Smooth muscle cell (in vitro differentiated cells): Measurements from ENCODE around the gene RASSF10. TPM values are rescaled to one million over a fixed set of nuclear protein-coding genes. Genes with fewer than 3 reads are reported as not detected.

ENCODE experiments used
- DNase-seq: peaks from one replicate; lab custom pipeline; 2025; ENCODE audit not compliant: unreplicated experiment; lab: John Stamatoyannopoulos, UW
- H2AFZ ChIP-seq: fragments of 200-600 bp; sonication (generic); 2 replicates; pipeline ENCODE4 v1.6.0; 2016; ENCODE audit warnings: antibody characterized with exemption, low read depth, mild to moderate bottlenecking
- H3F3A ChIP-seq: fragments of 200-600 bp; sonication (generic); 2 replicates; pipeline ENCODE4 v1.6.0; 2017; ENCODE audit warnings: antibody characterized with exemption, low read depth
- H3K27ac ChIP-seq: fragments of 200-600 bp; sonication (generic); 2 replicates; pipeline ENCODE4 v1.5.1; 2016; ENCODE audit warnings: low read depth, mild to moderate bottlenecking
- H3K27me3 ChIP-seq: fragments of 200-600 bp; sonication (generic); 2 replicates; pipeline ENCODE4 v1.6.1; 2016; ENCODE audit warnings: low read depth, mild to moderate bottlenecking
- H3K36me3 ChIP-seq: fragments of 200-600 bp; sonication (generic); 2 replicates; pipeline ENCODE4 v1.5.1; 2016; ENCODE audit warnings: low read depth
- H3K4me1 ChIP-seq: fragments of 200-600 bp; sonication (generic); 2 replicates; pipeline ENCODE4 v1.5.1; 2016; ENCODE audit warnings: low read depth
- H3K4me2 ChIP-seq: fragments of 200-600 bp; sonication (generic); 2 replicates; pipeline ENCODE4 v1.6.0; 2016; ENCODE audit warnings: mild to moderate bottlenecking
- H3K4me3 ChIP-seq: fragments of 200-600 bp; sonication (generic); 2 replicates; pipeline ENCODE4 v1.5.1; 2016; ENCODE audit warnings: mild to moderate bottlenecking
- H3K79me2 ChIP-seq: fragments of 200-600 bp; sonication (generic); 2 replicates; pipeline ENCODE4 v1.6.0; 2016; ENCODE audit warnings: low read depth, mild to moderate bottlenecking
- H3K9ac ChIP-seq: fragments of 200-600 bp; sonication (generic); 2 replicates; pipeline ENCODE4 v1.6.0; 2016; ENCODE audit warnings: low read depth
- H3K9me3 ChIP-seq: fragments of 200-600 bp; sonication (generic); replicated peaks from 2 replicates; pipeline ENCODE4 v1.5.1; 2016; ENCODE audit warnings: low read depth
- H4K20me1 ChIP-seq: fragments of 200-600 bp; sonication (generic); 2 replicates; pipeline ENCODE4 v1.6.0; 2016; ENCODE audit warnings: low read depth
- WGBS: methylation state at CpG from one replicate; pipeline ENCODE4 v1.1.7; 2016; ENCODE audit warnings: low lambda C conversion rate; 5-methylcytosine and 5-hydroxymethylcytosine counted together
- polyA plus RNA-seq: library from polyadenylated mRNA; unstranded; fragments of >200 nt; fragmentation: Nextera tagmentation; extraction: Ambion mirVana; gene quantifications from 2 replicates; pipeline ENCODE4 v1.2.1, GENCODE V29; 2016
- total RNA-seq: library from RNA; depleted of rRNA; stranded (reverse); fragments of >200 nt; gene quantifications from 2 replicates; pipeline ENCODE4 v1.2.3, GENCODE V29; 2014
- TF ChIP-seq, protein P1 (sequence below): fragments of 200-600 bp; sonication (generic); IDR thresholded peaks from 2 replicates; pipeline ENCODE4 v1.5.1; 2017; ENCODE audit warnings: borderline replicate concordance, mild to moderate bottlenecking, antibody characterized with exemption; ENCODE audit not compliant: insufficient read depth, poor library complexity, severe bottlenecking

RASSF10 gene
- total and polyA plus RNA-seq, 2 experiments from 2014 or later, result 2.2 TPM; not detected in 1

DNA sequence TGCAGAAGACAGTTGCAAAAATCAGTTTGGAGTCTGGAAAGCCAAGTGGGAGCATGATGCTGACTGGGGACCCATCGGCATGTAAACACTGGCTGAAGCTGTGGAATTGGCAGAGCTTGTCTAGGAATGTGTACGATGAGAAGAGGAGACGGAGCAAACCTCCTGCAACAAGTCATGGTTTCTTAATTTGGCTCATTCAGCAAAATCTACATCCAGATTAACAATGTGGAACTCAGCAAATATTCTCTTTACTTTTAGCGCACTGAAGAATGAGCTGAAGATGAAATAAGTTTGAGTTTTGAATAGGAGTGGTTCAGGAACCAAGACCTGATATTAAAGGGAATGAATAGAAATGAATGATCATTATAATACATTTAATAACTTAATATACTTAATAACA is 26.6 kb downstream of the RASSF10 start:
- no peaks in the 10 kb centered on the region for H4K20me1 ChIP-seq
- no peak overlapping the region for H3K9ac ChIP-seq
- TF ChIP-seq, protein P1, sequence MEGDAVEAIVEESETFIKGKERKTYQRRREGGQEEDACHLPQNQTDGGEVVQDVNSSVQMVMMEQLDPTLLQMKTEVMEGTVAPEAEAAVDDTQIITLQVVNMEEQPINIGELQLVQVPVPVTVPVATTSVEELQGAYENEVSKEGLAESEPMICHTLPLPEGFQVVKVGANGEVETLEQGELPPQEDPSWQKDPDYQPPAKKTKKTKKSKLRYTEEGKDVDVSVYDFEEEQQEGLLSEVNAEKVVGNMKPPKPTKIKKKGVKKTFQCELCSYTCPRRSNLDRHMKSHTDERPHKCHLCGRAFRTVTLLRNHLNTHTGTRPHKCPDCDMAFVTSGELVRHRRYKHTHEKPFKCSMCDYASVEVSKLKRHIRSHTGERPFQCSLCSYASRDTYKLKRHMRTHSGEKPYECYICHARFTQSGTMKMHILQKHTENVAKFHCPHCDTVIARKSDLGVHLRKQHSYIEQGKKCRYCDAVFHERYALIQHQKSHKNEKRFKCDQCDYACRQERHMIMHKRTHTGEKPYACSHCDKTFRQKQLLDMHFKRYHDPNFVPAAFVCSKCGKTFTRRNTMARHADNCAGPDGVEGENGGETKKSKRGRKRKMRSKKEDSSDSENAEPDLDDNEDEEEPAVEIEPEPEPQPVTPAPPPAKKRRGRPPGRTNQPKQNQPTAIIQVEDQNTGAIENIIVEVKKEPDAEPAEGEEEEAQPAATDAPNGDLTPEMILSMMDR, result no peak
- no peaks in the 10 kb centered on the region for H3K79me2 ChIP-seq
- H3K4me2 ChIP-seq, result no peak overlapping the region
- H3F3A ChIP-seq, result no peaks in the 10 kb centered on the region
- DNase-seq, result no peak
- H3K9me3 ChIP-seq, result no peaks in the 10 kb centered on the region
- no peak overlapping the region for H2AFZ ChIP-seq
- H3K36me3 ChIP-seq, result no peaks in the 10 kb centered on the region
- H3K4me1 ChIP-seq, result no peaks in the 10 kb centered on the region
- H3K4me3 ChIP-seq, result no peak overlapping the region
- 88% methylated on average over 4 of the region's 4 CpGs for WGBS
- no peak overlapping the region for H3K27ac ChIP-seq
- H3K27me3 ChIP-seq, result peaks cover 22% of the 10 kb centered on the region

DNA sequence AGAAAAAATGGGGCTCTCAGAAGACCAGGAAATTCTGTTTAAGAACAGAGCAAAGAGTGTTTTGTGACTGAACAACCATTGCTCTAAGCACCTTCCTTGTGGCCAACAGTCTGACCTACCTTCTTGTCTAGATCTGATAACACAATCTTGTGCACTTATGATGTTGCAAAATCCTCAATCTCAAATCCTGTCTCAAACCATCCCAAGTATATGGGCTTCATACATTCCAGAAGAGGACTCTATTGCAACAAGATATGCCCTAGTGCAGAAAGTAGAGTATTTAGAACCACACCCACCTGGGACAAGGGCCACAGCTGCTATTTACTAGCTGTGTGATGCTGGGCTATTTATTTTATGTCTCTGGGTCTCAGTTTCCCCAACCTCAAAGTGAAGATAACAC is 27.1 kb downstream of the RASSF10 start:
- Histone ChIP-seq H3F3A (no peaks in the 10 kb centered on the region), H3K4me3 (no peak overlapping the region), H3K27ac (no peak overlapping the region), H4K20me1 (no peaks in the 10 kb centered on the region), H3K4me2 (no peak overlapping the region), H3K36me3 (no peaks in the 10 kb centered on the region), H3K9me3 (no peaks in the 10 kb centered on the region), H3K27me3 (peaks cover 22% of the 10 kb centered on the region), H3K4me1 (no peaks in the 10 kb centered on the region), H3K9ac (no peak overlapping the region), H2AFZ (no peak overlapping the region), H3K79me2 (no peaks in the 10 kb centered on the region)
- TF ChIP-seq, protein P1, result no peak
- DNase-seq, result no peak

DNA sequence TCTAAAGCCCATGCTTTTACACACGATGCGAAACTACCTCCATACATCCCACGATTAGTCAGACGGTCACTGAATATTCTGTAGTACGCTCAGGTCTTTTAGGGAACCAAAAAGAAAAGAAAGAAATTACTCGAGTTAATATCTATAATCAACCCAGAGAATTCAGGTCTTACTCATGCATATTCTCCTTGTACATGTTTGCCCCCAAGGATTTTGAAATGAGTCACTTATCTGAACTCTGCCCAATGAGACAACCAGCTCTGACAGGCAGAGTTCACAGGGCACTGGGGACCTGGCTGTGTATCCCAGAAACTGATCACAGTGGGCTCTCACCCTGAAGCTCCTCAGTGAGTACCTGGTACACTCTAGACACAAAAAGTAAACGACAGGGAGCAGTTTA is 29.2 kb downstream of the RASSF10 start:
- TF ChIP-seq, protein P1, result no peak
- Histone ChIP-seq H3K4me2 (no peak overlapping the region), H4K20me1 (no peaks in the 10 kb centered on the region), H3K36me3 (no peaks in the 10 kb centered on the region), H3K27me3 (peaks cover 22% of the 10 kb centered on the region), H3K4me3 (no peak overlapping the region), H3K79me2 (no peaks in the 10 kb centered on the region), H3K4me1 (no peaks in the 10 kb centered on the region), H3K9ac (no peak overlapping the region), H3F3A (no peaks in the 10 kb centered on the region), H3K9me3 (no peaks in the 10 kb centered on the region), H2AFZ (no peak overlapping the region), H3K27ac (no peak overlapping the region)
- DNase-seq, result no peak
- whole genome bisulfite sequencing, result 87% methylated on average over 7 of the region's 7 CpGs

DNA sequence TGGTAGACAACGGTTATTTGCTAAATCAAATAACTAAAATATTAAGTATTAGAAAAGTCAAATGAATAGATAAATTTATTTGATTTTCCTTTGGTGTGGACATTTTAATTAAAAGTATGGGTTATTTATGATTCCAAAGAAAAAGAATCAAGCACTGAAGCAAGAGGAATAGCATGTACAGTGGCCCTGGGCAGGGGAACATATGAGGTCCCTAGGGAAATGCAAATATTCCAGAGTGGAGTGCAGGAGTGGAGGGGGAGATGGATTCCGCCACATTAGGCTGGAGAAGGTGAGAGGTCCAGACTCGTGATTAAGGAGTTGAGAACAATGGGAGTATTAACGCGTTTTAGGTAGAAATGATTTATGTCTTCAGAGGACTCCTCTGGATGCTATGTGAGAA is 30.0 kb downstream of the RASSF10 start:
- H3F3A ChIP-seq, result no peaks in the 10 kb centered on the region
- no peak overlapping the region for H3K4me2 ChIP-seq
- H3K4me3 ChIP-seq, result no peak overlapping the region
- H3K9me3 ChIP-seq, result no peaks in the 10 kb centered on the region
- no peak overlapping the region for H3K9ac ChIP-seq
- H3K36me3 ChIP-seq, result no peaks in the 10 kb centered on the region
- no peaks in the 10 kb centered on the region for H4K20me1 ChIP-seq
- 91% methylated on average over 5 of the region's 5 CpGs for WGBS
- TF ChIP-seq, protein P1, result no peak
- peaks cover 23% of the 10 kb centered on the region for H3K27me3 ChIP-seq
- no peaks in the 10 kb centered on the region for H3K4me1 ChIP-seq
- DNase-seq, result no peak
- H2AFZ ChIP-seq, result no peak overlapping the region
- no peaks in the 10 kb centered on the region for H3K79me2 ChIP-seq
- H3K27ac ChIP-seq, result no peak overlapping the region
